SU-DHL-6 (cell line): Measurements from ENCODE around the gene SPTLC2.

Experiments used
- EZH2phosphoT487 ChIP-seq: fragments of 200-600 bp; sonication (generic), shearing (Covaris generic); conservative IDR thresholded peaks from 2 replicates; pipeline ENCODE4 v1.6.1; 2018; ENCODE audit warnings: mild to moderate bottlenecking, antibody characterized with exemption, low read length, moderate library complexity, mixed read lengths
- TF ChIP-seq, protein P1 (sequence below): fragments of 200-600 bp; sonication (generic); IDR thresholded peaks from one replicate; pipeline ENCODE4 v1.5.1; 2017; ENCODE audit warnings: antibody characterized with exemption, mild to moderate bottlenecking, low read length, moderate library complexity; ENCODE audit not compliant: insufficient read depth, poor library complexity, severe bottlenecking

DNA sequence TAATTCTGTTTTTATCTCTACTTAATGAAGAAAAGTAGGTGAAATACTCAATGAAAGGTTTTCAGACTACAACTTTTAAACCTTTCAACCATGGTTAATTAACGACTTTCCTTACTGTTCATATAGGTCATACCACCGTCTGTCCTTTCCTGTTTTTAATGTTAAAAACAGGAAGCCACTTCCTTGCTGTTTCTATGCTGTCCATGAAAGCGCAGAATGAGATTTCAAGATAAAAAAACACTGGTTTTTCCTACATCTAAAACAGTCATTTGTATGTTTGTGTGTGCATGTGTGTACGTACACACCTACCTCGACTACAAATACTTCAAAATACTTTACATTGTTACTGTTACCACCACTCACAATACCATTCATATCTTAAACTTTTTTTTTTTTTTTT, 27.3 kb downstream of the SPTLC2 start:
- TF ChIP-seq, protein P1, sequence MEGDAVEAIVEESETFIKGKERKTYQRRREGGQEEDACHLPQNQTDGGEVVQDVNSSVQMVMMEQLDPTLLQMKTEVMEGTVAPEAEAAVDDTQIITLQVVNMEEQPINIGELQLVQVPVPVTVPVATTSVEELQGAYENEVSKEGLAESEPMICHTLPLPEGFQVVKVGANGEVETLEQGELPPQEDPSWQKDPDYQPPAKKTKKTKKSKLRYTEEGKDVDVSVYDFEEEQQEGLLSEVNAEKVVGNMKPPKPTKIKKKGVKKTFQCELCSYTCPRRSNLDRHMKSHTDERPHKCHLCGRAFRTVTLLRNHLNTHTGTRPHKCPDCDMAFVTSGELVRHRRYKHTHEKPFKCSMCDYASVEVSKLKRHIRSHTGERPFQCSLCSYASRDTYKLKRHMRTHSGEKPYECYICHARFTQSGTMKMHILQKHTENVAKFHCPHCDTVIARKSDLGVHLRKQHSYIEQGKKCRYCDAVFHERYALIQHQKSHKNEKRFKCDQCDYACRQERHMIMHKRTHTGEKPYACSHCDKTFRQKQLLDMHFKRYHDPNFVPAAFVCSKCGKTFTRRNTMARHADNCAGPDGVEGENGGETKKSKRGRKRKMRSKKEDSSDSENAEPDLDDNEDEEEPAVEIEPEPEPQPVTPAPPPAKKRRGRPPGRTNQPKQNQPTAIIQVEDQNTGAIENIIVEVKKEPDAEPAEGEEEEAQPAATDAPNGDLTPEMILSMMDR, result no peak
- no peak for TF ChIP-seq EZH2phosphoT487
